HG03469 (cell line): ENCODE results near the gene SEMA6D.

Experiments used
- ATAC-seq: cut with Tn5 transposase; IDR thresholded peaks from one replicate; pipeline ENCODE4 v1.9.1; 2021; ENCODE audit warnings: mild to moderate bottlenecking, moderate library complexity, moderate number of reproducible peaks; ENCODE audit not compliant: unreplicated experiment

Gene SEMA6D

DNA sequence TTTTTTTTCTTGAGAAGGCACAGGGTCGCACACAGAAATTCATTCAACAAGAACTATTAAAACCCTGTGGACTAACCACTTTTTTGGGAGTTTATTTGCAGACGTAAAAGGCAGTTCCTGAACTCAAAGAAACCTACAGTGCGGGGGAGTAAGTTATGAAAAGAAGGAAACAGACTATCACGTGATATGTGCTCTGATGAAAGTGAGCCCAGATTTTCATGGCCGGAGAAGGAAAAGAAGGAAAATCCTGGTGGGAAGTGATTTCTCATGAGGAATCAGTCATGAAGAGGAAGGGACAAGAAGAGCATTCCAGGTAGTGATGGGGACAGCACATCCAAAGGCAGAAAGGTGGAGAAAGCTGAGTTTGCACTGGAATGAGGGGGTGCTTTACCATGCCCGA is 26.1 kb downstream of the SEMA6D start:
- ATAC-seq, result no peak

- no peak for ATAC-seq
Measured at GRCh38 chr15:47743886-47744285, 26.6 kb downstream of the SEMA6D start.

- ATAC-seq, result no peak
Measured at GRCh38 chr15:47744496-47744895, 27.2 kb downstream of the SEMA6D start.

GRCh38 chr15:47744973-47745372 is 27.7 kb downstream of the SEMA6D start:
- ATAC-seq, result no peak

- no peak for ATAC-seq
Measured at GRCh38 chr15:47746516-47746915, 29.2 kb downstream of the SEMA6D start.

- ATAC-seq, result no peak
Measured at GRCh38 chr15:47750030-47750739, 32.9 kb downstream of the SEMA6D start.

DNA sequence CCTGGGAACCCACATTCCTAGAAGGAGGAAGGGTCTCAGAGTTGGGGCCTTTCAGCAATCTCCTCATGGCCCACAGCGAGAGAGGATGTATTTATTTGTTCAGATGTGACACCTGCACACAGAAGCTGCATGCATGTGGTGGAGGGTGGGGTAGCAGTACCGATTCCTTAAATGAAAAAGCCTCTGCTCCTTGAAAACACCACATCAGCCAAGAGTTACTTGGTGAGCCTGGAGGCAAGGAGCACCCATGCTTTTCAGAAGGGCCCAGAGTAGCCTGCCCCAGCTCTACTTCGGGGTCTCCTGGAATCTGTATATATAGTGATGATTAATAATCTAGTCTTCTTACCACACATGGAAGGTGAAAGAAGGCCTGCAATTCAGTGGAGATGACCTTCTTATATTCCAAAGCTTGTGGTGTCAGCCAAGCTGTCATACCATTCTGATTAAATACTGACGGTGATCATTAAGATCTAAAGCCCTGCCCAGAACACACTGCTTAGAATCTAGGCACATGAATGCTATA is 33.5 kb downstream of the SEMA6D start:
- no peak for ATAC-seq

DNA sequence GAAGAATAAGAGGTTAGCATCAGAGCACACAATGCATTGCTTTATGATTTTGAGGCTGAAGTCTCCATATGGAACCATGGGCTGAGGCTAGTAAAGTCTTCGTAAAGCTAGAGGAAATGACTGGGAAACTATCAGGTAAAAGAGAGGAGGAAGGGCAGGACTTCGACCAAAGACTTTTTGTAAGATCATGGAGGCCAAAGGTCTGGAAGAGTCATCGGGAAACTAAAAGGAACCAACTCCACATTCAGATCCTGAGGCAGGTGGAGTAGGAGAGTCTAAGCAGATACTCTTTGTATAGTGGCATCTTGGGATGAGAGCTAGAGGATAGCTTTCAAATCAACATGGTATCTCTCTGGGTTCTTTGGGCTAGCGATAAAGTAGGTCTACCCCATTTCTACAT is 36.3 kb downstream of the SEMA6D start:
- no peak for ATAC-seq

- no peak for ATAC-seq
Measured at GRCh38 chr15:47754312-47754711, 37.0 kb downstream of the SEMA6D start.

- ATAC-seq, result no peak
Measured at GRCh38 chr15:47755941-47756340, 38.6 kb downstream of the SEMA6D start.

DNA sequence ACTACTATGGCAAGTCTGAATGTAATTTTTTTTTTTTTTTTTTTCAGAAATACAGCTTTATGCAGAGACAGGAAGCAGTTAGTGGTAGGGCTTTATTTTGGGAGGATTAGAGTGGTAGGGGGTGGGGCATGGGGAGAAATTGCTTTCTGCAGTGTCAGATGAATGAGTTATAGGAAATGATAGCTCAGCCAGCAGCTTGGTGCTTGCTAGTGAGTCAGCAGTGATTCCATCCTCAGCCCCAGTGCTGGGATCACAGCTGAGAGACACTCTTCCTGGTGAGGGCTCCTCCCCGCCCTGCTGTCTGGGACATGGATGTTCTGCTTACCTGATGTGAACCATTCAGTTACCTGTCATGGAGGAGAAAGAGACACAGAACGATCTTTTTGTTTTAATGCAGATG is 39.6 kb downstream of the SEMA6D start:
- no peak for ATAC-seq

GRCh38 chr15:47757331-47757730 is 40.0 kb downstream of the SEMA6D start:
- no peak for ATAC-seq

- no peak for ATAC-seq
Measured at GRCh38 chr15:47762621-47763020, 45.3 kb downstream of the SEMA6D start.

GRCh38 chr15:47764666-47765065 is 47.4 kb downstream of the SEMA6D start:
- ATAC-seq, result no peak

GRCh38 chr15:47766406-47766805 is 49.1 kb downstream of the SEMA6D start:
- no peak for ATAC-seq

- no peak for ATAC-seq
Measured at GRCh38 chr15:47767035-47767434, 49.7 kb downstream of the SEMA6D start.

DNA sequence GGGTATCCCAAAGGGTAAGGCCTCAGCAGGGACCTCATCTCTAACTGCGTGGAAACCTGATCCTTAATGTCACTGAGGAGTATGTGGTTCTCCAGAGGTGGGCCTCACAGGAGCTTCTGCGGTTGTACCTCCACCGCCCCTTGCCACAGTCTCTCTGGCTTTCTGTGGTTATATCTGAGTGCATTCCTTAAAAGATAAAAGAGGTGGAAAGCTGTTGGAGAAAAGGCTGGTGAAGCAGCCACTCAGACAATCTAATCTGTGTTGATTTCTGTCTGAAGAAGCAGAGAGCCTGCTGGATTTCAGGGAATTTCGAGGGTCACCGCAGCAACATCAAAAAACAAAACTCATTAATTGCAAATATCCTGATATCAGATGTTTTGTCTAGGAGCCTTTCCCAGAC is 51.4 kb downstream of the SEMA6D start:
- no peak for ATAC-seq

GRCh38 chr15:47769166-47769565 is 51.9 kb downstream of the SEMA6D start:
- no peak for ATAC-seq

GRCh38 chr15:47773143-47773542 is 55.8 kb downstream of the SEMA6D start:
- no peak for ATAC-seq

DNA sequence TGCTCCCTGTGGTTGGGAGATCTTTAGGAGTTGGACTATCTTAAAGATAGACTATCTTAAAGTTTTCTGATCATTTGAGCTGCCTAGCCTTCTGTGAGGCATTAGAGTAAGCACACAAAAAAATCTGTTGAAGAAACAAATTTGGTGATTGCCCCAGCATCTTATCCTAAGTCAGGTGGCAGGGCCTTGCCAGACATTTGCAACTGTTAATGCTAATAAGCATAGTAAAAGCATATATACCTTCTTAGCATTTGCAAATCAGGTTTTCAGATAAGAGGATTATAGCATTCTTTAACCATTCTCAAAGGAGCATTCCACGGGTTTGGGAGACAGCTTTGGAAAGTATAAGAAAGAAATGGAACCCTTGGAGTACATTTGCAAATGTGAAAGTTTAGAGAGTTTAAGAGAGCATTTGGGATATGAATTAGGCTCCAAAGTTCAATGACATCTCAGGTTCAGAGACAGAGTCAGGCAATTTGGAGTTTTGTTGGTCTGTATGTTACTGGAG is 61.0 kb downstream of the SEMA6D start:
- no peak for ATAC-seq

GRCh38 chr15:47780971-47781370 is 63.7 kb downstream of the SEMA6D start:
- no peak for ATAC-seq

- ATAC-seq, result no peak
Measured at GRCh38 chr15:47781527-47781926, 64.2 kb downstream of the SEMA6D start.

DNA sequence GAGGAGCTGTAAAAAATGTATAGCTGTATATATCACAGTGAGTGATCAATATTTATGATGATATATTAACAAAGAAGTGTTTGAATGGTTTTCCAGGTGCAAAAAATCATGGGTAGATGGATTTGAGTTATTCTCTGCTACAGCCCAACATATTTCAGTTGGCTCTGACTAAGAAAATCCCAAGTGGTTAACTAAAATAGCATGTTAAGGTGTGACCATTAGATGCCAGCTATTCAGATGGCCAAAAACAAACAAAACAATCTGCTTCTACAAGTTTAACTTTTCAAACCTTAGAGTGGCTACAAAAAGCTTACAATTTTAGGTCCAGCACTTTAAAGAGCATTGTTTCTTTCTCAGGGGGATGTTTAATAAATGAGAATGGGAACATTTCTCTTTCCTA is 67.5 kb downstream of the SEMA6D start:
- no peak for ATAC-seq
